GM21447 (cell line): ENCODE measurements around the gene NAV3.
A peak's percentile ranks its signal among the peaks of the same experiment; 100 is the strongest.
"Not testable (repeated sequence)": the region's sequence is repeated elsewhere in the genome, so short reads cannot be mapped to it uniquely, and the experiment has no call there.

Experiments
- ATAC-seq: cut with Tn5 transposase; IDR thresholded peaks from one replicate; pipeline ENCODE4 v1.9.1; 2021; ENCODE audit not compliant: unreplicated experiment

The NAV3 gene

GRCh38 chr12:78102801-78103200 is 272.1 kb downstream of the NAV3 start:
- not testable (repeated sequence) for ATAC-seq

- ATAC-seq = no peak
Measured at GRCh38 chr12:78115889-78116288, 285.2 kb downstream of the NAV3 start.

- ATAC-seq = no peak
Measured at GRCh38 chr12:78118036-78118435, 287.3 kb downstream of the NAV3 start.

- ATAC-seq = no peak
Measured at GRCh38 chr12:78118486-78118885, 287.8 kb downstream of the NAV3 start.

GRCh38 chr12:78119351-78119918 is 288.7 kb downstream of the NAV3 start:
- no peak for ATAC-seq

GRCh38 chr12:78120306-78120705 is 289.6 kb downstream of the NAV3 start:
- no peak for ATAC-seq

GRCh38 chr12:78120866-78121560 is 290.3 kb downstream of the NAV3 start:
- no peak for ATAC-seq

- ATAC-seq = no peak
Measured at GRCh38 chr12:78121969-78122610, 291.4 kb downstream of the NAV3 start.

- ATAC-seq = no peak
Measured at GRCh38 chr12:78128211-78128610, 297.5 kb downstream of the NAV3 start.

- ATAC-seq = no peak
Measured at GRCh38 chr12:78143717-78144116, 313.0 kb downstream of the NAV3 start.

GRCh38 chr12:78145398-78145797 is 314.7 kb downstream of the NAV3 start:
- ATAC-seq = no peak

- peak; percentile 70 for ATAC-seq
Measured at GRCh38 chr12:78146365-78146772, 315.7 kb downstream of the NAV3 start.

GRCh38 chr12:78149459-78149858 is 318.8 kb downstream of the NAV3 start:
- ATAC-seq = no peak

GRCh38 chr12:78155546-78155945 is 324.9 kb downstream of the NAV3 start:
- ATAC-seq = no peak

- ATAC-seq = no peak
Measured at GRCh38 chr12:78156751-78157150, 326.1 kb downstream of the NAV3 start.

GRCh38 chr12:78157199-78157598 is 326.5 kb downstream of the NAV3 start:
- no peak for ATAC-seq

- no peak for ATAC-seq
Measured at GRCh38 chr12:78164154-78164553, 333.5 kb downstream of the NAV3 start.

GRCh38 chr12:78167510-78167909 is 336.8 kb downstream of the NAV3 start:
- no peak for ATAC-seq

GRCh38 chr12:78171061-78171460 is 340.4 kb downstream of the NAV3 start:
- no peak for ATAC-seq

GRCh38 chr12:78176643-78177042 is 345.9 kb downstream of the NAV3 start:
- no peak for ATAC-seq

- ATAC-seq = no peak
Measured at GRCh38 chr12:78177298-78177697, 346.6 kb downstream of the NAV3 start.

GRCh38 chr12:78179346-78179745 is 348.7 kb downstream of the NAV3 start:
- no peak for ATAC-seq
